HepG2 (cell line): ENCODE data around the gene ANKZF1. TPM values are rescaled to one million over a fixed set of nuclear protein-coding genes. Genes with fewer than 3 reads are reported as not detected.

Experiments used
- ATAC-seq: fragments of 200-7000 bp; cut with Tn5 transposase; 3 replicates; pipeline ENCODE4 v1.9.1; 2020; ENCODE audit warnings: mild to moderate bottlenecking, moderate library complexity
- BruUV-seq: library from RNA; stranded (reverse); fragments of 400-500 nt; replicated peaks from 2 replicates; lab custom pipeline; 2021; lab: Mats Ljungman, UMichigan
- CTCF ChIA-PET: fragments of 300-600 bp; formaldehyde crosslinking; extraction: SDS; loops from one replicate; lab custom pipeline; 2021; ENCODE audit warnings: low total read pairs, inconsistent platforms, low intra/inter-chr PET ratio; lab: Yijun Ruan, JAX
- POLR2A ChIA-PET: fragments of 350-600 bp; sonication (Branson Sonifier 250); formaldehyde crosslinking; loops from one replicate; lab custom pipeline; 2020; ENCODE audit warnings: antibody characterized with exemption, inconsistent platforms; lab: Yijun Ruan, JAX
- DNase-seq: peaks from one replicate; pipeline ENCODE4 v3.0.0-alpha.2; 2015; ENCODE audit warnings: low spot score
- FAIRE-seq: peaks from 3 replicates; lab custom pipeline; 2011; peaks lifted over from hg19 to GRCh38; lab: Jason Lieb, UNC
- H2AFZ ChIP-seq: one replicate; pipeline ENCODE4 v1.6.1; 2011; ENCODE audit warnings: low read length, inconsistent platforms
- H3K27ac ChIP-seq: fragments of 300-600 bp; 3 replicates; pipeline ENCODE4 v1.8.0; 2011; ENCODE audit warnings: mixed run types, mild to moderate bottlenecking, mixed read lengths, low read length, inconsistent platforms; ENCODE audit not compliant: insufficient read depth; ENCODE audit errors: extremely low read length
- H3K27me3 ChIP-seq, 2 experiments: fragments of 200-600 bp in 1 of 2; 2 replicates in 1 of 2; 3 replicates in 1 of 2; pipeline versions ENCODE4 v1.6.0 to v1.8.0; 2011; ENCODE audit warnings: low read length in 2 of 2, mild to moderate bottlenecking in 2 of 2, moderate library complexity in 2 of 2, inconsistent platforms in 1 of 2; ENCODE audit not compliant: insufficient read depth in 2 of 2, control insufficient read depth in 1 of 2
- H3K36me3 ChIP-seq, 2 experiments: fragments of 200-600 bp in 1 of 2; replicated peaks in 1 of 2; 2 replicates in 1 of 2; 3 replicates in 1 of 2; pipeline versions ENCODE4 v1.5.1 to v1.8.0; 2011; ENCODE audit warnings: low read length in 2 of 2, inconsistent platforms in 1 of 2; ENCODE audit not compliant: insufficient read depth in 2 of 2, control insufficient read depth in 1 of 2
- H3K4me1 ChIP-seq: 2 replicates; pipeline ENCODE4 v1.5.1; 2012; ENCODE audit warnings: low read length, inconsistent platforms; ENCODE audit not compliant: insufficient read depth
- H3K4me2 ChIP-seq: 2 replicates; pipeline ENCODE4 v1.6.0; 2011; ENCODE audit warnings: low read depth, low read length, inconsistent platforms
- H3K4me3 ChIP-seq, 3 experiments: fragments of 200-600 bp in 1 of 3; sonication (generic), shearing (Covaris generic) in 1 of 3; replicated peaks in 1 of 3; 2 replicates each; pipeline ENCODE4 v1.5.1; 2011 to 2016; ENCODE audit warnings: low read length in 3 of 3, inconsistent platforms in 2 of 3, low read depth in 2 of 3, mild to moderate bottlenecking in 2 of 3, control low read depth in 1 of 3, mixed read lengths in 1 of 3; ENCODE audit not compliant: insufficient read depth in 1 of 3
- H3K79me2 ChIP-seq: one replicate; pipeline ENCODE4 v1.6.1; 2011; ENCODE audit warnings: low read length, inconsistent platforms; ENCODE audit not compliant: insufficient read depth
- H3K9ac ChIP-seq: 2 replicates; pipeline ENCODE4 v1.6.0; 2011; ENCODE audit warnings: mild to moderate bottlenecking, low read depth, low read length, inconsistent platforms; ENCODE audit not compliant: insufficient read depth
- H3K9me3 ChIP-seq: 2 replicates; pipeline ENCODE4 v1.5.1; 2012; ENCODE audit warnings: mild to moderate bottlenecking, low read length
- H4K20me1 ChIP-seq: 2 replicates; pipeline ENCODE4 v1.6.0; 2011; ENCODE audit warnings: inconsistent platforms, mild to moderate bottlenecking, low read length, moderate library complexity; ENCODE audit not compliant: insufficient read depth
- CHD2 ChIP-seq: IDR thresholded peaks from 2 replicates; pipeline ENCODE4 v1.6.1; 2011; ENCODE audit warnings: low read depth, low read length, improper control_type of control experiment
- DMAP1 ChIP-seq: IDR thresholded peaks from 2 replicates; pipeline ENCODE4 v1.6.1; 2016
- DR1 ChIP-seq: sonication (generic); formaldehyde crosslinking; IDR thresholded peaks from 2 replicates; pipeline ENCODE4 v1.8.0; 2021; ENCODE audit warnings: mild to moderate bottlenecking, missing genetic modification reagents, inconsistent platforms
- FOXJ3 ChIP-seq: sonication (generic); formaldehyde crosslinking; IDR thresholded peaks from 2 replicates; pipeline ENCODE4 v1.4.0; 2020; ENCODE audit warnings: missing genetic modification reagents, mild to moderate bottlenecking, borderline replicate concordance
- GABPA ChIP-seq, 2 experiments: IDR thresholded peaks; 2 replicates each; pipeline ENCODE4 v1.6.1; 2011 to 2016; ENCODE audit warnings: low read depth in 2 of 2, low read length in 1 of 2, missing biosample characterization in 1 of 2, missing genetic modification characterization in 1 of 2
- HDAC1 ChIP-seq: sonication (generic); formaldehyde crosslinking; IDR thresholded peaks from 2 replicates; pipeline ENCODE4 v1.5.1; 2020; ENCODE audit warnings: mild to moderate bottlenecking, missing genetic modification reagents
- HDAC2 ChIP-seq: sonication (generic); formaldehyde crosslinking; IDR thresholded peaks from 2 replicates; pipeline ENCODE4 v1.4.0; 2020; ENCODE audit warnings: missing genetic modification reagents
- HES4 ChIP-seq: sonication (generic); formaldehyde crosslinking; IDR thresholded peaks from 2 replicates; pipeline ENCODE4 v1.9.0; 2021; ENCODE audit warnings: mild to moderate bottlenecking, missing genetic modification reagents, borderline replicate concordance
- HOXA5 ChIP-seq: sonication (generic); formaldehyde crosslinking; IDR thresholded peaks from 2 replicates; pipeline ENCODE4 v1.4.0; 2020; ENCODE audit warnings: missing genetic modification reagents
- KAT2B ChIP-seq: fragments of 150-350 bp; IDR thresholded peaks from 2 replicates; pipeline ENCODE4 v1.6.1; 2014; ENCODE audit warnings: low read depth, low read length, borderline replicate concordance
- MATR3 ChIP-seq: sonication (generic); formaldehyde crosslinking; IDR thresholded peaks from 2 replicates; pipeline ENCODE4 v1.4.0; 2020; ENCODE audit warnings: missing genetic modification reagents
- NR0B2 ChIP-seq: sonication (generic); formaldehyde crosslinking; IDR thresholded peaks from 2 replicates; pipeline ENCODE4 v1.4.0; 2020; ENCODE audit warnings: mild to moderate bottlenecking, missing genetic modification reagents
- NR1H2 ChIP-seq: sonication (generic); formaldehyde crosslinking; IDR thresholded peaks from 2 replicates; pipeline ENCODE4 v1.8.1; 2022; ENCODE audit warnings: low read depth, missing genetic modification reagents, borderline replicate concordance
- NRL ChIP-seq: sonication (generic); formaldehyde crosslinking; IDR thresholded peaks from 2 replicates; pipeline ENCODE4 v1.5.0; 2020; ENCODE audit warnings: missing genetic modification reagents, mild to moderate bottlenecking, moderate library complexity, borderline replicate concordance
- REPIN1 ChIP-seq: sonication (generic); formaldehyde crosslinking; IDR thresholded peaks from 2 replicates; pipeline ENCODE4 v1.8.0; 2022; ENCODE audit warnings: missing genetic modification reagents, low read depth, mild to moderate bottlenecking, borderline replicate concordance
- ZFYVE20 ChIP-seq: sonication (generic); formaldehyde crosslinking; IDR thresholded peaks from 2 replicates; pipeline ENCODE4 v1.8.0; 2023; ENCODE audit warnings: low read depth, mild to moderate bottlenecking, moderate library complexity, missing genetic modification reagents, borderline replicate concordance
- ZNF225 ChIP-seq: sonication (generic); formaldehyde crosslinking; IDR thresholded peaks from 2 replicates; pipeline ENCODE4 v1.4.0; 2020; ENCODE audit warnings: mild to moderate bottlenecking, missing genetic modification reagents
- ZNF263 ChIP-seq: sonication (generic); formaldehyde crosslinking; IDR thresholded peaks from 2 replicates; pipeline ENCODE4 v1.4.0; 2020; ENCODE audit warnings: missing genetic modification reagents
- ZNF792 ChIP-seq: IDR thresholded peaks from 2 replicates; pipeline ENCODE4 v1.6.1; 2016
- whole genome bisulfite sequencing: methylation state at CpG from one replicate; pipeline ENCODE4 v1.1.6; 2017; ENCODE audit warnings: low lambda C conversion rate; 5-methylcytosine and 5-hydroxymethylcytosine counted together
- in situ Hi-C: cut with HindIII; loops from 2 replicates; pipeline ENCODE4 v1.10.0; 2017; ENCODE audit warnings: low pct_unique_long_range_greater_than_20kb; ENCODE audit not compliant: extremely low pct_ligation_motif_present
- intact Hi-C: fragments of 100-400 bp; cut with micrococcal nuclease; formaldehyde crosslinking; loops from one replicate; pipeline ENCODE4 v1.10.0; 2022; ENCODE audit not compliant: unreplicated experiment
- polyA plus RNA-seq, 8 experiments: library from polyadenylated mRNA; depleted of rRNA in 3 of 8; stranded (reverse) in 7 of 8; unstranded in 1 of 8; fragments of >200 nt; fragmentation: Illumina TruSeq in 4 of 8; extraction: Trizol in 4 of 8; gene quantifications; 2 replicates each; pipeline versions ENCODE4 v1.2.1 to v1.2.3, GENCODE V29; 2011 to 2016; ENCODE audit warnings: low read depth in 4 of 8, missing spikeins in 1 of 8, mixed read lengths in 1 of 8; ENCODE audit not compliant: insufficient read depth in 1 of 8
- total RNA-seq, 5 experiments: library from RNA; depleted of rRNA; stranded (reverse); fragments of >200 nt; fragmentation: Illumina TruSeq; extraction: Trizol; gene quantifications; 2 replicates each; pipeline ENCODE4 v1.2.3, GENCODE V29; 2016; ENCODE audit warnings: low read depth in 1 of 5
- TF ChIP-seq, protein P1 (sequence below): sonication (generic); formaldehyde crosslinking; IDR thresholded peaks from 2 replicates; pipeline ENCODE4 v1.5.0; 2020; ENCODE audit warnings: mild to moderate bottlenecking, low read depth, missing genetic modification reagents, borderline replicate concordance
- TF ChIP-seq, protein P2 (sequence below): sonication (generic); formaldehyde crosslinking; IDR thresholded peaks from 2 replicates; pipeline ENCODE4 v1.4.0; 2020; ENCODE audit warnings: missing genetic modification reagents, borderline replicate concordance

Gene ANKZF1
- total and polyA plus RNA-seq, 2 of the 13 experiments (the other 11 are each of a cell fraction or from before 2014, with no cell fraction given): 25.3 to 128 TPM

DNA sequence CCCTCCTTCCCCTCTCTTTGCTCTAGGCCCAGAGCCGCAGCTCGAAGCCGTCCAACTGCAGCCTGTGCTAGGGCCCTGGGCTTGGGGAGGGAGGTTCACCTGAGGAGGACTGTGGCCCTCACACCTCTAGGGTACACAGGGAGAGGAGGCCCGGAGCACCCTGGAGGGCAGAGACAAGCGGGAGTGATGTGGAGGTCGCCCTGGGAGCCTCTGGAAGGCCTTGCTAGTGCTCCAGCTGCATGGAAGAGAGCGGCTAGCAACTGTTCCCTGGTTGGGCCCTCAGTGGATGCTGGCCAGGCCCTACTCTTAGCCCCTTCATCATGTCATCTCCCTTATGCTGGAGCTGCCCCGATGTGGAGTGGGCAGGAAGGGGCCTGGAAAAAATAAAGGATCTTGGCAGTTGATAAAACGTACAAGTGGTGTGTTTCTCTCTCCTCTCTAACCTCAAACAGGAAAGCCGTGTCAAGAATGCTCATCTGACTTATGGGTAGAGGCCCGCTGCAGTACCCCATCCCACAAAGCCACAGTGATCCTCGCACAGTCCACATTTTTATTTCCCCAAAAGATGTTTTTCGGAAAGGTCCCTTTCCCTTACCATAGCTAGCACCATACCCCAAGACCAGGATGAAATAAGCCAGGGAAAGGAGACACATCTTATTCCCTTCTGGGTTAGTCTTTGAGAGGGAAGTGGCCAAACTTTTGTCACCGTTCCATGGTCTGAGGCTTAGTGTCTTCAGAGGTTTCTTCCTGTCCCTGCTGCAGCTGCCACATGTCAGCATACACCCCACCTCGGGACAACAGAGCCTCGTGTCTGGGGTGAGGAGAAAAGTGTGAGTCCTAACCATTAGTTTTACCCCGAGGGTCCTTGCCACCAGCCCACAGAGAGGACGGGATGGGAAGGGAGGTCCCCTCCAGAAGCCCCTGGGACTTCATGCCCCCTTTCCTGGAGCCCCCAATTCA, 20.1 kb upstream of the ANKZF1 start:
- H3K27ac ChIP-seq: peak overlapping the region; percentile 95
- H2AFZ ChIP-seq: no peak overlapping the region
- peak overlapping the region; percentile 100 for H3K4me2 ChIP-seq
- in situ Hi-C loops: loop anchor here (5.0 kb wide), 1 partner anchor 37 kb away; the partner anchor contains the start of gene SLC23A3
- BruUV-seq: no TSS peak
- ATAC-seq: no peak
- FAIRE-seq: no peak
- ChIA-PET CTCF (interaction anchor here (2.2 to 2.6 kb wide), 2 partner anchors 38 kb away, joined by 8 to 17 read pairs; no protein-coding TSS in a partner anchor), POLR2A (interaction anchor here (1.3 to 5.6 kb wide), 11 partner anchors 8 to 69 kb away, joined by 3 to 227 read pairs (median 29); partner anchors contain the start of genes ABCB6, ANKZF1, ATG9A and CNPPD1)
- no peak for DNase-seq
- H3K9me3 ChIP-seq: no peaks in the 10 kb centered on the region
- H3K4me3 ChIP-seq: peak overlapping the region in 1 of 3 experiments; percentile 86; a peak in 1 of 6 replicates
- WGBS: 93% methylated on average over 18 of the region's 18 CpGs
- peaks cover 6% of the 10 kb centered on the region for H3K79me2 ChIP-seq
- peak overlapping the region; percentile 77 for H3K9ac ChIP-seq
- H3K36me3 ChIP-seq: peaks cover 28 to 46% of the 10 kb centered on the region in 2 experiments
- H4K20me1 ChIP-seq: no peaks in the 10 kb centered on the region
- intact Hi-C loops: no loop called here
- no peaks in the 10 kb centered on the region; a peak in 1 of 5 replicates for H3K27me3 ChIP-seq
- peaks cover 60% of the 10 kb centered on the region for H3K4me1 ChIP-seq
- TF ChIP-seq GABPA (IDR thresholded peaks at IDR 0.05; ENCODE audit: low read depth, low read length) (no peak), GABPA (CRISPR knock-in tag; IDR thresholded peaks at IDR 0.05; ENCODE audit: low read depth) (no peak), HDAC1 (CRISPR knock-in tag) (no peak), ZNF225 (CRISPR knock-in tag) (0 out of 2 replicates have a peak, but pooled peaks have one; percentile 74), DR1 (CRISPR knock-in tag) (no peak), REPIN1 (no peak; the same call in 1 of the 2 replicates), HES4 (CRISPR knock-in tag) (0 out of 2 replicates have a peak, but pooled peaks have one; percentile 23), CHD2 (no peak), NR0B2 (no peak), HOXA5 (CRISPR knock-in tag) (no peak), ZNF263 (CRISPR knock-in tag) (peak; percentile 79), ZFYVE20 (CRISPR knock-in tag) (no peak), DMAP1 (CRISPR knock-in tag) (no peak), ZNF792 (CRISPR knock-in tag) (no peak), NR1H2 (no peak), KAT2B (no peak), FOXJ3 (CRISPR knock-in tag) (no peak), MATR3 (CRISPR knock-in tag) (no peak), HDAC2 (CRISPR knock-in tag) (no peak), NRL (CRISPR knock-in tag) (0 out of 2 replicates have a peak, but pooled peaks have one; percentile 64)
- TF ChIP-seq, protein P1, sequence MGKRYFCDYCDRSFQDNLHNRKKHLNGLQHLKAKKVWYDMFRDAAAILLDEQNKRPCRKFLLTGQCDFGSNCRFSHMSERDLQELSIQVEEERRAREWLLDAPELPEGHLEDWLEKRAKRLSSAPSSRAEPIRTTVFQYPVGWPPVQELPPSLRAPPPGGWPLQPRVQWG (CRISPR knock-in tag): no peak
- TF ChIP-seq, protein P2, sequence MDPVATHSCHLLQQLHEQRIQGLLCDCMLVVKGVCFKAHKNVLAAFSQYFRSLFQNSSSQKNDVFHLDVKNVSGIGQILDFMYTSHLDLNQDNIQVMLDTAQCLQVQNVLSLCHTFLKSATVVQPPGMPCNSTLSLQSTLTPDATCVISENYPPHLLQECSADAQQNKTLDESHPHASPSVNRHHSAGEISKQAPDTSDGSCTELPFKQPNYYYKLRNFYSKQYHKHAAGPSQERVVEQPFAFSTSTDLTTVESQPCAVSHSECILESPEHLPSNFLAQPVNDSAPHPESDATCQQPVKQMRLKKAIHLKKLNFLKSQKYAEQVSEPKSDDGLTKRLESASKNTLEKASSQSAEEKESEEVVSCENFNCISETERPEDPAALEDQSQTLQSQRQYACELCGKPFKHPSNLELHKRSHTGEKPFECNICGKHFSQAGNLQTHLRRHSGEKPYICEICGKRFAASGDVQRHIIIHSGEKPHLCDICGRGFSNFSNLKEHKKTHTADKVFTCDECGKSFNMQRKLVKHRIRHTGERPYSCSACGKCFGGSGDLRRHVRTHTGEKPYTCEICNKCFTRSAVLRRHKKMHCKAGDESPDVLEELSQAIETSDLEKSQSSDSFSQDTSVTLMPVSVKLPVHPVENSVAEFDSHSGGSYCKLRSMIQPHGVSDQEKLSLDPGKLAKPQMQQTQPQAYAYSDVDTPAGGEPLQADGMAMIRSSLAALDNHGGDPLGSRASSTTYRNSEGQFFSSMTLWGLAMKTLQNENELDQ (CRISPR knock-in tag): no peak
